Aorta (tissue), 5 donors: ENCODE data around the gene COX5B. TPM values are rescaled to one million over a fixed set of nuclear protein-coding genes. Genes with fewer than 3 reads are reported as not detected.
"Not testable (repeated sequence)": the region's sequence is repeated elsewhere in the genome, so short reads cannot be mapped to it uniquely, and the experiment has no call there.

Source experiments
- ATAC-seq: fragments of 200-7000 bp; cut with Tn5 transposase; one replicate; pipeline ENCODE4 v1.9.1; 2022; ENCODE audit warnings: moderate library complexity; ENCODE audit not compliant: low FRiP score
- DNase-seq, 2 donors: peaks; one replicate each; pipeline ENCODE4 v3.0.0-alpha.2; 2020
- H3K27ac ChIP-seq, 2 donors: one replicate each; pipeline ENCODE4 v1.5.1; 2013; ENCODE audit warnings: low read length in 2 of 2, mild to moderate bottlenecking in 2 of 2, moderate library complexity in 2 of 2, control low read depth in 1 of 2, inconsistent platforms in 1 of 2, low read depth in 1 of 2
- H3K27me3 ChIP-seq, 2 donors: one replicate each; pipeline ENCODE4 v1.6.1; 2013; ENCODE audit warnings: control low read depth in 1 of 2, low read length in 1 of 2, mild to moderate bottlenecking in 1 of 2, moderate library complexity in 1 of 2; ENCODE audit not compliant: insufficient read depth in 2 of 2, control insufficient read depth in 1 of 2
- H3K36me3 ChIP-seq, 2 donors: one replicate each; pipeline ENCODE4 v1.6.1; 2013; ENCODE audit warnings: control low read depth in 1 of 2, low read length in 1 of 2, mild to moderate bottlenecking in 1 of 2; ENCODE audit not compliant: insufficient read depth in 2 of 2, control insufficient read depth in 1 of 2
- H3K4me1 ChIP-seq, 2 donors: one replicate each; pipeline ENCODE4 v1.6.1; 2013; ENCODE audit warnings: low read length in 2 of 2, control low read depth in 1 of 2, mild to moderate bottlenecking in 1 of 2, moderate library complexity in 1 of 2; ENCODE audit not compliant: insufficient read depth in 2 of 2, control insufficient read depth in 1 of 2
- H3K4me3 ChIP-seq, 2 donors: one replicate each; pipeline ENCODE4 v1.5.1; 2013; ENCODE audit warnings: low read length in 2 of 2, control low read depth in 1 of 2, mild to moderate bottlenecking in 1 of 2
- H3K9me3 ChIP-seq: one replicate; pipeline ENCODE4 v1.6.1; 2013; ENCODE audit warnings: mild to moderate bottlenecking, low read length; ENCODE audit not compliant: control insufficient read depth
- WGBS, 2 donors: extraction: QIAGEN DNeasy Blood & Tissue Kit; methylation state at CpG; one replicate each; pipeline ENCODE4 v1.1.7; 2013; 5-methylcytosine and 5-hydroxymethylcytosine counted together
- intact Hi-C, 2 donors: fragments of 100-400 bp; cut with DNase I; formaldehyde crosslinking; loops; one replicate each; pipeline versions ENCODE4 v1.14.2 to v1.15.0; 2022
- long read RNA-seq, 2 donors: library from polyadenylated mRNA; unstranded; transcript quantifications; one replicate each; pipeline ENCODE4 v2.0.0, GENCODE V29; 2020 to 2021
- polyA plus RNA-seq, 2 donors: library from polyadenylated mRNA; stranded (reverse); fragments of 200-250 nt; gene quantifications; one replicate each; pipeline ENCODE4 v1.2.3, GENCODE V29; 2013
- total RNA-seq, 2 donors: library from RNA; stranded (reverse); fragmentation: NEBNext Ultra II Directional; extraction: Animal tissue kit (Norgen Biotek cat#: 25700); gene quantifications; one replicate each; pipeline ENCODE4 v1.2.1, GENCODE V29; 2021
- donor health status: healthy with polysubstance abuse.
- donor health status: Bipolar disorder and iron deficiency.
- donor health status: DM: no; HTN: no; CAD: no.
- donor health status: DM: no; HTN: no; CAD: no.
- donor health status: DM: yes; HTN: yes; CAD: no.

The COX5B gene
- total RNA-seq = 100 to 1,000 TPM; 114 to 130 TPM
- polyA plus RNA-seq = 100 to 1,000 TPM; 250 to 286 TPM
- long read RNA-seq, donor 1, transcript COX5B-201 (4 exons, 712 nt) = major isoform, 23 of 26 reads
- long read RNA-seq, donor 1, partial matches to known transcripts = 2 of 26 reads
- long read RNA-seq, donor 1, other reads (novel, unspliced or antisense) = 1 of 26 reads
- long read RNA-seq, donor 2, transcript COX5B-201 (4 exons, 712 nt) = major isoform, 32 of 34 reads
- long read RNA-seq, donor 2, partial matches to known transcripts = 1 of 34 reads
- long read RNA-seq, donor 2, other reads (novel, unspliced or antisense) = 1 of 34 reads

- peak within 1 kb of the TSS; percentile 93 to 96 for H3K4me3 ChIP-seq
- peaks cover 0 to 3% of the 10 kb centered on the region in 2 donors for H3K4me1 ChIP-seq
- H3K27me3 ChIP-seq = no peaks in the 10 kb centered on the region
- WGBS, 2 donors = 1% methylated on average over 59 to 63 of the region's 63 CpGs
- H3K9me3 ChIP-seq = no peaks in the 10 kb centered on the region
- DNase-seq = peak; percentile 100
- H3K36me3 ChIP-seq = peaks cover 2 to 4% of the 10 kb centered on the region in 2 donors
- peak within 1 kb of the TSS; percentile 67 to 73 for H3K27ac ChIP-seq
- peak; percentile 100 for ATAC-seq
- intact Hi-C loops = loop anchor here (1.0 to 10.0 kb wide), 3 partner anchors 17 to 51 kb away; partner anchors contain the start of gene ACTR1B (in 1 of the 2)
Observed at GRCh38 chr2:97645695-97646629, at the start of gene COX5B. COX5B (plus strand) TSS chr2:97646062; CDS start chr2:97646087, 25 bp downstream.

- intact Hi-C loops = loop anchor here in 1 of 2 donors (10.0 kb wide), 1 partner anchor 49 kb away; the partner anchor contains the start of gene COX5B
Observed at GRCh38 chr2:97596180-97596579, 49.7 kb upstream of the COX5B start.

GRCh38 chr2:97601537-97601936 is 44.3 kb upstream of the COX5B start:
- H3K27ac ChIP-seq, H3K4me1 ChIP-seq, H3K27me3 ChIP-seq, H3K36me3 ChIP-seq, DNase-seq, H3K9me3 ChIP-seq, ATAC-seq, intact Hi-C loops, H3K4me3 ChIP-seq: not testable (repeated sequence)
- WGBS, 2 donors = 70 to 74% methylated on average over 6 to 7 of the region's 10 CpGs

More at GRCh38 chr2:97596180-97596579, 49.7 kb upstream of the COX5B start:
- not testable (repeated sequence) for H3K36me3 ChIP-seq, H3K4me3 ChIP-seq, H3K9me3 ChIP-seq, H3K27me3 ChIP-seq, H3K4me1 ChIP-seq, H3K27ac ChIP-seq, ATAC-seq, DNase-seq
- WGBS, 2 donors = 86 to 89% methylated on average over 3 to 4 of the region's 4 CpGs

GRCh38 chr2:97605109-97605508 is 40.8 kb upstream of the COX5B start:
- 69 to 76% methylated on average over 4 to 6 of the region's 8 CpGs for WGBS, 2 donors

GRCh38 chr2:97605524-97606339 is 40.1 kb upstream of the COX5B start:
- H3K4me1 ChIP-seq, H3K9me3 ChIP-seq, H3K36me3 ChIP-seq, H3K4me3 ChIP-seq, DNase-seq, H3K27ac ChIP-seq, H3K27me3 ChIP-seq, intact Hi-C loops: not testable (repeated sequence)
- ATAC-seq = peak; percentile 19
- 59 to 72% methylated on average over 4 of the region's 12 CpGs for WGBS, 2 donors

More at GRCh38 chr2:97605109-97605508, 40.8 kb upstream of the COX5B start:
- H3K27me3 ChIP-seq, H3K4me3 ChIP-seq, H3K9me3 ChIP-seq, intact Hi-C loops, H3K27ac ChIP-seq, ATAC-seq, DNase-seq, H3K36me3 ChIP-seq, H3K4me1 ChIP-seq: not testable (repeated sequence)

GRCh38 chr2:97608745-97609144 is 37.1 kb upstream of the COX5B start:
- H3K9me3 ChIP-seq, H3K36me3 ChIP-seq, ATAC-seq, H3K27ac ChIP-seq, DNase-seq, H3K27me3 ChIP-seq, H3K4me3 ChIP-seq, H3K4me1 ChIP-seq, intact Hi-C loops: not testable (repeated sequence)
- WGBS, 2 donors = 70 to 74% methylated on average over 4 of the region's 4 CpGs

GRCh38 chr2:97611895-97612294 is 34.0 kb upstream of the COX5B start:
- not testable (repeated sequence) for ATAC-seq, DNase-seq
- WGBS, 2 donors = 36 to 64% methylated on average over 2 to 3 of the region's 7 CpGs

GRCh38 chr2:97615746-97616145 is 30.1 kb upstream of the COX5B start:
- 45 to 100% methylated on average over 1 to 4 of the region's 8 CpGs for WGBS, 2 donors
- H3K36me3 ChIP-seq, H3K9me3 ChIP-seq, H3K27me3 ChIP-seq, intact Hi-C loops, DNase-seq, H3K4me1 ChIP-seq, H3K4me3 ChIP-seq, H3K27ac ChIP-seq: not testable (repeated sequence)
- peak; percentile 22 for ATAC-seq

More at GRCh38 chr2:97611895-97612294, 34.0 kb upstream of the COX5B start:
- H3K36me3 ChIP-seq, H3K27ac ChIP-seq, H3K9me3 ChIP-seq, H3K27me3 ChIP-seq, H3K4me3 ChIP-seq, intact Hi-C loops, H3K4me1 ChIP-seq: not testable (repeated sequence)
